Measurements from ENCODE around the gene ZNF575.

The ZNF575 gene

GRCh38 chr19:43501661-43502418 is 31.1 kb upstream of the ZNF575 start:
- no peak overlapping the region for H3K4me3 ChIP-seq (ENCODE audit: low read depth, low read length)
- ChIA-PET CTCF (interaction anchor here (1.1 to 12.9 kb wide), 5 partner anchors 9 to 54 kb away, joined by 3 to 95 read pairs (median 4); no protein-coding TSS in a partner anchor), POLR2A (no interaction called here)
- TF ChIP-seq CTCF (IDR thresholded peaks at IDR 0.05; ENCODE audit: insufficient read depth, low read length, missing control alignments) = no peak
- DNase-seq (ENCODE audit: low read depth, low spot score) = no peak

GRCh38 chr19:43502419-43502976 is 30.5 kb upstream of the ZNF575 start:
- TF ChIP-seq CTCF (IDR thresholded peaks at IDR 0.05; ENCODE audit: insufficient read depth, low read length, missing control alignments) = no peak
- ChIA-PET POLR2A (no interaction called here), CTCF (interaction anchor here (1.1 to 12.9 kb wide), 4 partner anchors 10 to 54 kb away, joined by 3 to 95 read pairs (median 4); no protein-coding TSS in a partner anchor)
- DNase-seq (ENCODE audit: low read depth, low spot score) = no peak
- H3K4me3 ChIP-seq (ENCODE audit: low read depth, low read length) = no peak overlapping the region

- ChIA-PET CTCF (interaction anchor here (0.8 to 12.9 kb wide), 7 partner anchors 10 to 71 kb away, joined by 3 to 95 read pairs (median 4); partner anchors contain the start of gene ZNF575), POLR2A (interaction anchor here (0.6 to 1.2 kb wide), 3 partner anchors 9 to 71 kb away, joined by 3 read pairs; no protein-coding TSS in a partner anchor)
- peak overlapping the region; percentile 85 for H3K4me3 ChIP-seq (ENCODE audit: low read depth, low read length)
- TF ChIP-seq CTCF (IDR thresholded peaks at IDR 0.05; ENCODE audit: insufficient read depth, low read length, missing control alignments) = no peak
- DNase-seq (ENCODE audit: low read depth, low spot score) = peak; percentile 29
Measured at GRCh38 chr19:43503501-43504425, 29.2 kb upstream of the ZNF575 start.

GRCh38 chr19:43504426-43505185 is 28.4 kb upstream of the ZNF575 start, which contains the start of gene PHLDB3:
Gene PHLDB3, minus strand, starts transcription at chr19:43504746. Its CDS starts 628 bp downstream, at chr19:43504118.
- DNase-seq (ENCODE audit: low read depth, low spot score) = no peak
- H3K4me3 ChIP-seq (ENCODE audit: low read depth, low read length) = peak within 1 kb of the TSS; percentile 85
- CTCF ChIA-PET = interaction anchor here (0.9 to 12.9 kb wide), 8 partner anchors 9 to 72 kb away, joined by 3 to 95 read pairs (median 4); partner anchors contain the start of gene ZNF575
- TF ChIP-seq CTCF (IDR thresholded peaks at IDR 0.05; ENCODE audit: insufficient read depth, low read length, missing control alignments) = no peak
- POLR2A ChIA-PET = interaction anchor here (0.6 to 1.2 kb wide), 4 partner anchors 9 to 18 kb away, joined by 3 to 4 read pairs (median 3); no protein-coding TSS in a partner anchor

- CTCF ChIA-PET = interaction anchor here (0.9 to 12.9 kb wide), 6 partner anchors 13 to 73 kb away, joined by 3 to 95 read pairs (median 4); no protein-coding TSS in a partner anchor
- no peak for TF ChIP-seq CTCF (IDR thresholded peaks at IDR 0.05; ENCODE audit: insufficient read depth, low read length, missing control alignments)
- no peak overlapping the region for H3K4me3 ChIP-seq (ENCODE audit: low read depth, low read length)
- DNase-seq (ENCODE audit: low read depth, low spot score) = no peak
- POLR2A ChIA-PET = interaction anchor here (0.6 to 0.8 kb wide), 2 partner anchors 13 to 19 kb away, joined by 3 to 4 read pairs; no protein-coding TSS in a partner anchor
Measured at GRCh38 chr19:43505186-43505456, 27.9 kb upstream of the ZNF575 start.
